Hematopoietic multipotent progenitor cell (in vitro differentiated cells): ENCODE results near the gene TMEM179B. TPM values are rescaled to one million over a fixed set of nuclear protein-coding genes. Genes with fewer than 3 reads are reported as not detected.
"Not testable (repeated sequence)": the region's sequence is repeated elsewhere in the genome, so short reads cannot be mapped to it uniquely, and the experiment has no call there.

Experiments
- DNase-seq, 3 donors: peaks; one replicate each; pipeline ENCODE4 v3.0.0-alpha.2; 2011 to 2015; ENCODE audit warnings: low read depth in 2 of 3, low spot score in 2 of 3
- total RNA-seq: library from RNA; depleted of rRNA; stranded (reverse); fragments of >200 nt; gene quantifications from one replicate; pipeline ENCODE4 v1.2.3, GENCODE V29; 2012

TMEM179B gene
- total RNA-seq, 1 donor: 49.3 TPM

- DNase-seq: no peak
Measured at GRCh38 chr11:62788991-62789390, 1.8 kb downstream of the TMEM179B start.

- no peak for DNase-seq
Measured at GRCh38 chr11:62789576-62789975, 2.4 kb downstream of the TMEM179B start.

GRCh38 chr11:62791501-62792201 is 4.4 kb downstream of the TMEM179B start, which contains the start of gene TMEM223:
TMEM223 (minus strand) TSS chr11:62792006; CDS start chr11:62791994, 12 bp downstream.
- DNase-seq: peak; percentile 69 to 89 (median 86)

- peak in 1 of 3 donors; percentile 32 for DNase-seq
Measured at GRCh38 chr11:62792202-62792575, 5.0 kb downstream of the TMEM179B start.

GRCh38 chr11:62794201-62794775 is 7.1 kb downstream of the TMEM179B start:
- DNase-seq: no peak

GRCh38 chr11:62796281-62796680 is 9.1 kb downstream of the TMEM179B start:
- DNase-seq: no peak

GRCh38 chr11:62799486-62799885 is 12.3 kb downstream of the TMEM179B start:
- no peak for DNase-seq

GRCh38 chr11:62801071-62801470 is 13.9 kb downstream of the TMEM179B start:
- DNase-seq: no peak

GRCh38 chr11:62804310-62805075 is 17.3 kb downstream of the TMEM179B start:
- DNase-seq: peak in 1 of 3 donors; percentile 25

GRCh38 chr11:62805076-62805892 is 18.1 kb downstream of the TMEM179B start, which contains the start of gene NXF1:
NXF1 (minus strand) TSS chr11:62805440; CDS start chr11:62805356, 84 bp downstream.
- peak; percentile 94 to 99 (median 96) for DNase-seq

- no peak for DNase-seq
Measured at GRCh38 chr11:62805961-62806441, 18.8 kb downstream of the TMEM179B start.

GRCh38 chr11:62806611-62807121 is 19.5 kb downstream of the TMEM179B start:
- DNase-seq: no peak

GRCh38 chr11:62810748-62811147 is 23.5 kb downstream of the TMEM179B start:
- no peak for DNase-seq

- DNase-seq: no peak
Measured at GRCh38 chr11:62811659-62812058, 24.5 kb downstream of the TMEM179B start.

GRCh38 chr11:62816557-62816956 is 29.4 kb downstream of the TMEM179B start:
- no peak for DNase-seq

GRCh38 chr11:62817129-62817528 is 29.9 kb downstream of the TMEM179B start:
- DNase-seq: no peak

GRCh38 chr11:62823677-62824076 is 36.5 kb downstream of the TMEM179B start:
- no peak for DNase-seq

- DNase-seq: not testable (repeated sequence)
Measured at GRCh38 chr11:62828130-62828529, 40.9 kb downstream of the TMEM179B start.

GRCh38 chr11:62830904-62831519 is 43.8 kb downstream of the TMEM179B start:
- peak in 2 of 3 donors; percentile 74 to 84 for DNase-seq
